NCI-H345 treated with DMSO at 0.1 percent for 48 hours (cell line): ENCODE measurements around the gene TMEM138.
"Not testable (repeated sequence)": the region's sequence is repeated elsewhere in the genome, so short reads cannot be mapped to it uniquely, and the experiment has no call there.

Source experiments
- DNase-seq: peaks from one replicate; lab custom pipeline; 2025; ENCODE audit not compliant: unreplicated experiment; lab: John Stamatoyannopoulos, UW

TMEM138 gene

DNA sequence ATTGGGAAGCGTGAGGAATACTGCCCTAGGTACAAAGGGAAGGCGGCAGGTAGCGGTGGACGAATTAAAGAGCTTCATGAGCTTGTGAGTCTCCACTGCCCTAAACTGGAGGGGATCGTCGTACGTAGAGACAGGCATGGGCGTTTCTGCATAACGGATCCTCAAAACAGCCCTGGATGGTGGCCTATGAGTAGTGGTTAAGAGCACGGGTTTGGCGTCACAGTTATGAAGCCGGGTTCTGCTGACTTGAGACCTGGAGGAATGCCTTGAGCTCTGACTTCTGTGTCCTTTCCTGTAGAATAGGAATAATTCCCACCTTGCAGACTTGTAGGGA is 335 bp downstream of the TMEM138 start:
- DNase-seq, result no peak

DNA sequence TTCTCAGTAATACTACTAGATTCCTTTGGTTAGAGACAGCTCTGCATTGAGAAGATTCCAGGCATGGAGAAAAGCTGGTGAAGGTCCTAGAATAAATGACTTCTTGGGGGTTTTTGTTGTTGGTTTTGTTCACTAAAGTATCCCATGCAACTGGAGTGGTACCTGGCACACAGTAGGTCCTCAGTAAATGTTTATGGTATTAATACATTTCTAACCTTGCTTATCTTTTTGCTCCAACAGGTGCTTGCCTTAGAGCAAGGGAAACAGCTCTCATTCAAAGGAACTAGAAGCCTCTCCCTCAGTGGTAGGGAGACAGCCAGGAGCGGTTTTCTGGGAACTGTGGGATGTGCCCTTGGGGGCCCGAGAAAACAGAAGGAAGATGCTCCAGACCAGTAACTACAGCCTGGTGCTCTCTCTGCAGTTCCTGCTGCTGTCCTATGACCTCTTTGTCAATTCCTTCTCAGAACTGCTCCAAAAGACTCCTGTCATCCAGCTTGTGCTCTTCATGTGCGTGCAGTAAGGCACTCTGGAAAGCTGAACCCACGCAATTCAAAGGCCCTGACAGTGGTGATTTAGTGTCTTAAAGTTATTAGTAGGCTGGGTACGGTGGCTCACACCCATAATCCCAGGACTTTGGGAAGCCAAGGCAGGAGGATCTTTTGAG is 2.0 kb downstream of the TMEM138 start:
- DNase-seq, result no peak

DNA sequence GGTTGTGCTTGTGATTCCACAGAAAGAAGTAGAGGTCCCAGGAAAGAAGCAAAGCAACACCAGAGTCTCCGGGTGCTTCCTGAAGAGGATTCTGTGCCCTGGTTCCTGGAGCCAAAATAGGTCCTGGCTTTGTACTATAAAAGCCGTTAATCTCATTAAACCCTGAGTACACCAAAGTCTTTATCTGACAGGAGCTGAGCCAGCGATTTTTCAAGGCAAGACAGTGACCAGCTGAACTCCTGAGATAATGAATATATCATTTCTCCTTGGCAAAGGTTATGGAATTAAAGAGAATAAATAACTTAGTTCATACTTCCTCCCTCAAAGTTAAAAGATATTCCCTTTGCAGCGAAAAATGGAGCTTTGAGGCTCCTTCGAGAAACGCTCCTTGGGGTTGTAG is 5.2 kb downstream of the TMEM138 start:
- no peak for DNase-seq

DNA sequence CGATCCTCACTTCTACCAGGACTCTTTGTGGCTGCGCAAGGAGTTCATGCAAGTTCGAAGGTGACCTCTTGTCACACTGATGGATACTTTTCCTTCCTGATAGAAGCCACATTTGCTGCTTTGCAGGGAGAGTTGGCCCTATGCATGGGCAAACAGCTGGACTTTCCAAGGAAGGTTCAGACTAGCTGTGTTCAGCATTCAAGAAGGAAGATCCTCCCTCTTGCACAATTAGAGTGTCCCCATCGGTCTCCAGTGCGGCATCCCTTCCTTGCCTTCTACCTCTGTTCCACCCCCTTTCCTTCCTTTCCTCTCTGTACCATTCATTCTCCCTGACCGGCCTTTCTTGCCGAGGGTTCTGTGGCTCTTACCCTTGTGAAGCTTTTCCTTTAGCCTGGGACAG is 6.5 kb downstream of the TMEM138 start:
- DNase-seq, result no peak

DNA sequence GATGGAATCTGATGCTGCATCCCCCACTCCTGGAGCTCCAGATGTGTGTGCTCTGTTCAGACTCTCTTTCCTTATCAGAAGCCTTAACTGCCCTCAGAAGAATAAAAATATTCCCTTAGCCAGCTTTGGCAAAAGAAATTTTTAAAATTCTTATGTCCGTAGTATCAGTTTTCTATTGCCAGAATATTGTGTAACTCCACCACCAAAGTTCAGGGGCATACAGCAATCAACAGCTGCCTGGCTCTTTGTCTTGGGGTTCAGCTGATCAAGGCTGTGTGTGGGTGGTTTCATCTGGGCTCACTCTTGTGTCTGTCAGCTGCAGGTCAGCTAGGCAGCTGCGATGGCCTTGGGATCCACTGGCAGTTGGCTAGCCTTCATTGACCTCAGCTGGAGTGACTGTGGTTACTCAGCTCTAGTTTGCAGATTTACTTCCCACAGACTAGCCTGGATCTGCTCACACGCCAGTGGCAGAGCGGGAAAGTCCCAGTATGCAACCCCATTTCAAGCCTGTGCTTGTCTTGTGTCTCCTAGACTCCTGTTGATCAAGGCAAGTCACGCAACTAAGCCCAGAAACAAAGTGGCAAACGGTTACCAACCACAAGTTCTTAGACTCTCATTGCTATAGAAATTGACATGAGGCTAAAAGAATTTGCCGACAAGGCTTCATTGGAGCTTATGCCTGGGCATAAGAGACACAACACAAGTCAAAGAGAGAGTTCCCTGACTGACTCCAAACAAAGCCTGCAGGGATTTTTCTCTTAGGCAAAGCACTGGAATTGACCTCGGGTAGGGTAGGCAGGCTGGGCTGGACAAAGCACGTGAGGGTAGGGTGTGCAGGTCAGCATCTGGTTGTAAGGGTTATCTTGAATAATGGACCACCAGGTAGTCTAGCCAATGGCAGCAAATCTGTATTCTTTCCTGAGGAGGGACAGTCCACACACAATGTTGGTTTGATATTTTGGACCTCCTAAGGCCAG is 7.5 kb downstream of the TMEM138 start:
- DNase-seq, result no peak

DNA sequence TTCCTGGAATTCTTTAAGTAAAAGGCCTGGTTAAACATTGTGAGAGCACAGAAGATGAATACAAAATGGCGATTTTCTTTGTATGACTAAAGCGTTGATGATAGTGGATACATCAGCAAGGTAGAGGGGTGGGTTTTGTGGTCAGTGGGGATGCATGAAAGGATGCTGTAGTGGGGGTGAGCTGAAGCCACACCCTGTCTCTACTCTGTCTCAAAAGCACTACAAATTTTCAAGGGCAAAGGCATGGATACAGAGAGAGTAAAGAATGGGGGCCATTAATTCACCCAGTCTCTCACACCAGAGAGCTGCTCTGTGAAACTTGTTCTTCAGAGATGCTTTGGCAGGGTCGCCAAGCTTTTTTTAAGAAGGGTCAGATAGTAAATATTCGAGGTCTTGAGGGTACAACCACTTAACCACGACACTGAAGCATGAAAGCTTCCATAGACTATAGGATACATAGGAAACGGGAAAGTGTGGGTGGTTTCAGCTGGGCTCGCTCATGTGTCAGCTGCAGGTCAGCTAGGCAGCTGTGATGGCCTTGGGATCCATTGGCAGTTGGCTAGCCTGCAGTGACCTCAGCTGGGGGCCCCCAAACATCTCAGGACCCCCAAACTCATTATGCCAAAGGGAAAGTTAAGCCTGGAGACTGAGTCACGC is 8.3 kb downstream of the TMEM138 start:
- no peak for DNase-seq

DNA sequence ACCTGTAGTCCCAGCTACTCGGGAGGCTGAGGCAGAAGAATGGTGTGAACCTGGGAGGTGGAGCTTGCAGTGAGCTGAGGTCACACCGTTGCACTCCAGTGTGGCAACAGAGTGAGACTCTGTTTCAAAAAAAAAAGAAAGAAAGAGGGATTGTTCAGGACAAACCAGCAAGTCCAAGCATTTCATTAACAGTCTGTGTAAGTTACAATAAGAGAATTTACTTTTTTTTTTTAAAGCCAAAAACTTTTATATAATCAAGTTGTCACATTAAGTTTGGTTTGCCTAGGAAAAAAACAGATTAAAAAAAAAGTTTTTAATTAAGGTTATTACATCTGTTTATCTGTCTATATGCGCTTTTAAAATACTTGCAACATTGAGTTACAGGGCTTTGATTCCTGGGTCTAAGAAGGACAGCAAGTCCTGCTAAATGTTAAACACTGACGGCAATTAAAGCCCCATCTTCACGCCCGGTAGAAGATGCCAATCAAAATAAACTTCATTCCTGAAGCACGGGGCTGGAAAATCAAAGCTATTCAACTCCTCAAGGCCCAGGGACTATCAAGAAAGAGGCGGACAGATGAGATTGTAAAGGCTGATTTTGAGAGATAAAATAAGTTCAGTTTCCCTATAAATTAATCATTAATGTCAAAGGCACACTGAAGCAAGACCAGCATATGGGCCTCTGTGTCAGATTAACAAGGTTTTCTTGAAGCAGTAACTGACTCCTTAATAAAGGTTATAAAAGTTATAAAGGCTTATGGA is 10.7 kb downstream of the TMEM138 start:
- DNase-seq, result no peak

DNA sequence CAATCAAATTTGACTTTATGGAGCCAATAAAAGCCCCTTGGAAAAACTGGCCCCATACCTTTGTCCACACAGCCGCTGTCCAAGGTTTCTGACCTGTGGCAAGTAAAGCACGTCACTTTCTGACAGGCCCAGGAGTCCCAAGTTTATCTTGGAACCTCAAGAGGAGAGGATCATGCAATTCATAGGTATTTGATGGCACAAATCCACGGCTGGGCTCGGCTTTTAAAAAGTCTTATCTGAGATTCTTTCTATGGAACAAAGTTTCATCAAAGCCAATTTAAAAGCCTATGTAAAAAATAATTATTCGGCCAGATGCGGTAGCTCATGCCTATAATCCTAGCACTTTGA is 13.6 kb downstream of the TMEM138 start:
- no peak for DNase-seq

DNA sequence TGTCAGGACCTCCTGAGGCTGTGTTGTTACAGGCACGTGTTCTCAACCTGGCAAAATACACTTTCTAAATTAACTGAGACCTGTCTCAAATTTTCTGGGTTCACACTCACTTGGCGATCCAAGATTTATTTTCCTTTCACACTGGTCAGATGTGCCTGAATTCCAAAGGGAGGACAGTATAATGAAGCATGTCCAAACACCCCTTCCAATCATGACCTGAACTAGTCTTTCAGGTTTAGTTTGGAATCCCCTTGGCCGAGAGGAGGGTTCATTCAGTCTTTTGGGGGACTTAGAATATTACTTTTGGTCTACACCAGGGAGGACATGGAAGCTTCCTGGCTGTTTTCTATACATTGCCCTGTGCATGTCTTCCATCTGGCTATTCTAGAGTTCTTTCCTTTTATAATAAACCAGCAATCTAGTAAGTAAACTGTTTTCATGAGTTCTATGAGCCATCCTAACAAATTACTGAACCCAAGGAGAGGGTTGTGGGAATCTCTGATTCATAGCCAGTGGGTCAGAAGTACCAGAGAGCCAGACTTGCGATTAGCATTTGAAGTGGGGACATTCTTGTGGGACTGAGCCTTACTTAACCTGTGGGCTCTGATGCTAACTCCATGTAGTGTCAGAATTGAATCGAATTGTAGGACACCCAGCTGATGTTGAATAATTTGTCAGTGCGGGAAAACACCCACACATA is 15.4 kb downstream of the TMEM138 start:
- no peak for DNase-seq

DNA sequence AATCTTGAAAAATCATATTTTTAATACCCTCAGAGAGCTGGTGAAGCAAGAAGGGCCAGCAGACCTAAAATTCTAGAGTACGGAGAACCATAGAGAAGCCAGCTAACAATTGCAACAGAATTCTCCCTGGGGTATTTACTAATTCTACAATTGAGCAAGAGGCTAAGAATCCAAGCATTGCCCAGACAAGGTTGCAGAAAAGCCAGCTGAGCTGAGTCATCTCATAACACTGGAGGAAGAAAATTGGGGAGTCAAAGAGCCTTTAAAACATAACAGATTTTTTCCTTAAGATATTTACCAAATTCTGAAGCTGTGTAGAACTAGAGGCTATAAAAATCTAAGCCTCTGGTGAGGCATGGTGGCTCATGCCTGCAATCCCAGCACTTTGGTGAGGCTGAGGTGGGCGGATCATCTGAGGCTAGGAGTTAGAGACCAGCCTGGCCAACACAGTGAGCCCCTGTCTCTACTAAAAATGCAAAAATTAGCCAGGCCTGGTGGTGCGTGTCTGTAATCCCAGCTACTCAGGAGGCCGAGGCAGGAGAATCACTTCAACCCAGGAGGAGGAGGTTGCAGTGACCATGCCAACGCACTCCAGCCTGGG is 16.6 kb downstream of the TMEM138 start:
- DNase-seq, result no peak

DNA sequence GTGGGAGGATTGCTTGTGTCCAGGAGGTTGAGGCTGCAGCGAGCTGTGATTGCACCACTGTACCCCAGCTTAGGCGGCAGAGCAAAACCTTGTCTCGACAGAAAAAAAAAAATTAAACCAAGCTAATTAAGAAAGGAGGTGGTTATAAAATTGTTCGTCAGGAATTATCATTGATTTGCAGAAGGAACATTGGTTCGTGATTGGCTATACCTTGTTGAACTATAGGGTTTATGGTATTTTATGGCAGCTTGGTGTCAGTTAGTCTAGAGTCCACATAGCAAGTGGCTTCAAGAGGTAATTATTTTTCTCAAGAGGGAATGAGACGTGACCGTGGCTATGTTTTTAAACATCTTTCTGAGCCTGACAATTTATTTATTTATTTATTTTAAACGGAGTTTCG is 18.7 kb downstream of the TMEM138 start:
- DNase-seq, result no peak

DNA sequence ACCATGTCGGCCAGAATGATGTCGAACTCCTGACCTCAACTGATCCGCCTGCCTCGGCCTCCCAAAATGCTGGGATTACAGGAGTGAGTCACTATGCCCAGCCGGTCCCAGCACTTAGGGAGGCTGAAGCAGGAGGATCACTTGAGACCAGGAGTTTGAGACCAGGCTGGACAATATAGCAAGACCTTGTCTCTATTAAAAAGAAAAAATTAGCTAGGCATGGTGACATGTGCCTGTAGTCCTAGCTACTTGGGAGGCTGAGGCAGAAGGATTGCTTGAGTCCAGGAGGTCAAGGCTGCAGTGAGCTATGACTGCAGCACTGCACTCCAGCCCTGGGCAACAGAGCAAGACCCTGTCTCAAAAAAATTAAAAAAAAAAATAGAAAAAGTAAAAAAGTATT is 21.7 kb downstream of the TMEM138 start:
- DNase-seq, result not testable (repeated sequence)

DNA sequence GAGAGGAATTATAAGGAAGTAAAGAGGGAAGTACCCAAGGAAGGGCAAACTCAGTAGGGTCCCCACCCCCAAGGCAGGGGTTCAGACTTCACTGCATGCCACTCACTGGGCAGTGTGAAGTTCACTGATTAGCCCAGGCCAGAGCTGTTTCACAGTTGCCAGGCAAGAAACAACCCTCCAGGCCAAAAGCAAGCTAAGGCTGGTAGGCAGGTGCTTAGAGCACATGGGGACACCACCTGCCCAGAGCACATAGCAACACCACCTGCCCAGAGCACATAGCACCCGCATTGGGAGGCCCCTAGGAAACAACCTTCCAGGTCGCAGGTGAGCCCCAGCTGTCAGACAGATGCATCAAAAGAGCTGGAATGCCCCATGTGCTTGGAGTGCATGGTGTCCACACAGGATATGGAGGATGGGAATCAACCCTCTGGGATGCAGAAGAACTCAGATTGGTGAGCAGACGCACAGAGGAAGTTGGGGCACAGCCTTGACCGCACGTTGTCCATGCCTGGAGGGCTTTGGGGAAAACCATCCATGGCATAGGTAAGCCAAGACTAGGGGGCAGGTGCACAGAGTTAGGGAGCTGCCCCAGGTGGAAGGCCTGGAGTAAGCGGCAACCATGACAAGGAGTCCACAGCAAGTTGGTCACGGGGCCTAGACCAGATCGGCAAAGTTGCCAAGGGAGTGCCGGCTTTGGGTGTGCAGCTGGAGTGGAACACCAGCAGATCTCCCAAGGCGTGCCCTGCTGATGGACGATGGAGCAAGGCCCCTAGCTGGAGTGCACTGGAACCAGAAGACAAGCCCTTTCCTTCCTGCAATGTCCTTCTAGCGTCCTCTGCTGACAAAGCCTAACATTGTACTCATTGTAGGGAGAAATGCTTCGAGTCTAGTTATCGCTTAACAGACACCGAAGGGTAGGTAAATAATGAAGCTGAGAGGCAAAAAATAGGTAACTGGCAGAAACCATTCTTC is 22.4 kb downstream of the TMEM138 start:
- DNase-seq, result no peak

DNA sequence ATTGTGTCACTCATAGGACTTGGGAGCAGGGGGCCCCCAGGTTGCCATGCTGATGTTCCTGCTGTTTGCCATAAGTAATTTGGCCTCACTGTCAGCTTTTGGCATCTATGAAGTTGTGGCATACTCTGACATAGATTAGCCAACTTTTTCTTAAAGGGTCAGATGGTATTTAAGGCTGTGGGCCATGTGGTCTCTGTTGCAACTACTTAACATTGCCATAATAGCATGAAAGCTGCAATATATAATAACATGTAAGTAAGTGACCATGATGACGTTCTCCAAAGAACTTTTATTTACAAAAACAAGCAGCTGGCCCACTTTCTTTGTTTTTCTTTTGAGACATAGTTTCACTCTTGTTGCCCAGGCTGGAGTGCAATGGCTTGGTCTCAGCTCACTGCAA is 28.0 kb downstream of the TMEM138 start:
- DNase-seq, result no peak

DNA sequence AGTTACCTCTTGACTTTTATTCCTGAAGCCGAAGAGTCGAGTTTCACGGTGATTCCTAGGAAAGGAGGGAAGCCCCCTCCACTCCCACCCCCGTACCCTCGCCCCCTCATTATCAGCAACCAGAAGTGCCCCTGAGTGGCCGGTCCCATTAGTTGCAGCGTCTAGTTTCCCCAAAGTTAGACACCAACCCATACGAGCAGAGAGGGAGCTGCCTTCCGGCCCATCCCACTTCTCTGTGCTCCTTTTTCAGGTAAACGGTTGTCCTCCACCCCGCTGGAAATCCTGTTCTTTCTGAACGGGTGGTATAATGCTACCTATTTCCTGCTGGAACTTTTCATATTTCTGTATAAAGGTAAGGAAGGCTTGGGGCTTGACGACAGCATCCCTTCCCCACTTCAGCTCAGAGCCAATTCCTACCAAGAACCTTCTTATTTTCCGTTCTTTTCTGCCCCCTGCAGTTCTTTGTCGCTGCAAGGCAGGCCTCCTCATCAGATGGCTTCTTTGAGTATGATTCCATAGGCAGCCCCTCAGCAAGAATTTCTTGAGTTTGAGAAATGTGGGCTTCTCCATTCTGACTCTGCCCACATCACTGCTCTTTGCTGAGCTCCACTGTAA is 30.9 kb downstream of the TMEM138 start:
- no peak for DNase-seq

DNA sequence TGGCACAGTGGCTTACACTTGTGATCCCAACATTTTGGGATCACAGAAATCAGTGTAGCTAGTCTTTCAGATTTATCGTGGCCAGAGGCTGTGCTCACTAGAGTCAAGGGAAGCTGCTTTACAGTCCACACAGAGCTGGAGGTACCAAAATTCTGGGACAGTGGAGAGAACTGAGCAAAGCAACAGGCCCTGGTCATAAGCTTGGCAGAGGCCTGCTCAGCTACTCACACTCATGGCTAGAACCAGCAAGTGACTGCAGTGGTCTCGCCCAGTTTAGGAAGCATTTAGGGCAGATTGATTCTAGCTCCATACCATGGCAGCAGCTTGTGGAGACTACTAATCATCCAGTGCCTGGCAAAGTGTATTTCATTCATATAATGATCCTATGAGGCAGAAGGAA is 39.0 kb downstream of the TMEM138 start:
- DNase-seq, result no peak

DNA sequence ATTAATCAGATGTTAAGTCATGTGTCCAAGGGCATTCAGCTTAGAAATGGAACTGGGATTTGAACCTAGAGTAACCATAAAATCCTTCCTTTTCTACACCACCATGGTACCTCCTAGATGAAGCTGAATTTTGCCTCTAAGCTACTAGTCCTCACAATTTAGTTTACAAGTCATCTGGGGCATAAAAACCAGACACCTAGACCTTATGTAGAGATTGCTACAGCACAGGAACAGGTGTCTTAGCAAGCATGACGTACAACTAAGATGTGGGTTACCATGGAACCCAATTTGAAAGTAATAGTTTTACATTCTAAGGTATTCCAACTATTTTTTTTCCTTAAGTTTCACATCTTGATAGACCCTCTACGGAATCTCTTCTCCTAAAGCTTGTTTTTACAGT is 39.4 kb downstream of the TMEM138 start:
- no peak for DNase-seq

DNA sequence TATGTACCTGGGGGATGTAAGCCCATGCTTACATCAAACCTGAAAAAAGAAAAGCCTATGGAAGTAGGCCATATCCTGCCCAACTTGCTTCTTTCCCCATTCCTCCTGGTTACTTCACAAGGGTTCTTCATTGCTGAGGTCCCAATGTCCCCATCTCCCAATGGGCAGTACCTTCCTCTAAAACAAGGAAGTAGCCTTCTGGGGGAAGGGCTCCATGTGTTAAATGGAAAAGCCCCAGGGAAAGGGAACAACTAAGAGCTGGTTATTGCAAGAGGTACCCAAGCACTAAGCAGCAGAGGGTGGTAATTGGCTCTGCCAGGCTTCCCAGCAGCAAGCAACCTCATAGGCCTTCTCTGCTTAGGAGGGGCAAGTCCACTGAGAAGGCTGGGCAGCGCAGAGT is 41.5 kb downstream of the TMEM138 start:
- no peak for DNase-seq

DNA sequence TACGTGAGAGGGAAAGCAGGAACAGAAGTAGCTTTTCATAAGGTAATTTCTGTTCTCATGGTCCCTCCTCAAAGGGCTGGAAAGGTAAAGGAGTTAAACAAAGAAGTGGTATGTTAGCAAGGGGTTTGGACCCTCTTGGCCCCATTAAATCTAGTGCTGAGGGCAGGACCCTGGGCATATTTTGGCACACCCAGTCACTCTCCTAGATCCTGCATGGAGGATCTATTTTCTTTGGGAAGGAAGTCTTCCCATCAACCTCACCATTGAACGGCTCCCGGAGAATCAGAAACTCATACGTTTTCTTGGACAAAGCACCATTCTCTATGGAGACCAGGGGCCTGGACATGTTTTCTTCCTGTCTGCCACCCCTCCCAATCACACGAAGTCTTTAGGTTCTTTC is 41.9 kb downstream of the TMEM138 start:
- DNase-seq, result no peak
